Left lung (tissue), 10 donors: ENCODE data around the gene AIG1. TPM values are rescaled to one million over a fixed set of nuclear protein-coding genes. Genes with fewer than 3 reads are reported as not detected.

Experiments
- ATAC-seq: fragments of 200-7000 bp; cut with Tn5 transposase; one replicate; pipeline ENCODE4 v1.9.1; 2020; ENCODE audit warnings: moderate library complexity
- DNase-seq, 4 donors: peaks; one replicate each; pipeline ENCODE4 v3.0.0-alpha.2; 2013 to 2020
- H3K27ac ChIP-seq, 2 donors: fragments of 200-600 bp; sonication (generic) in 1 of 2; one replicate each; pipeline versions ENCODE4 v1.5.0 to v1.8.0; 2020 to 2021
- H3K27me3 ChIP-seq, 2 donors: fragments of 200-600 bp; sonication (generic) in 1 of 2; one replicate each; pipeline versions ENCODE4 v1.5.0 to v1.8.0; 2020 to 2021
- H3K36me3 ChIP-seq, 2 donors: fragments of 200-600 bp; sonication (generic) in 1 of 2; one replicate each; pipeline versions ENCODE4 v1.5.0 to v1.8.0; 2020 to 2021
- H3K4me1 ChIP-seq, 2 donors: fragments of 200-600 bp; one replicate each; pipeline ENCODE4 v1.8.0; 2021
- H3K4me3 ChIP-seq, 2 donors: fragments of 200-600 bp; sonication (generic) in 1 of 2; one replicate each; pipeline versions ENCODE4 v1.5.0 to v1.8.0; 2020 to 2021; ENCODE audit warnings: mild to moderate bottlenecking in 1 of 2
- H3K9me3 ChIP-seq, 2 donors: fragments of 200-600 bp; sonication (generic) in 1 of 2; one replicate each; pipeline versions ENCODE4 v1.5.0 to v1.8.0; 2020 to 2021
- CTCF ChIP-seq, 2 donors: fragments of 200-600 bp; sonication (generic) in 1 of 2; IDR thresholded peaks; one replicate each; pipeline versions ENCODE4 v1.5.0 to v1.8.0; 2021; ENCODE audit warnings: antibody characterized with exemption in 2 of 2
- intact Hi-C, 2 donors: fragments of 100-400 bp; cut with DNase I; formaldehyde crosslinking; loops; one replicate each; pipeline versions ENCODE4 v1.11.2 to v1.14.2; 2022
- polyA plus RNA-seq, 6 donors: library from polyadenylated mRNA; unstranded; fragments of 120-200 nt; gene quantifications; one replicate each; pipeline ENCODE4 v1.2.1, GENCODE V29; 2013; ENCODE audit not compliant: insufficient read length in 6 of 6
- total RNA-seq, 2 donors: library from RNA; stranded (reverse); fragmentation: NEBNext Ultra II Directional; extraction: Animal tissue kit (Norgen Biotek cat#: 25700); gene quantifications; one replicate each; pipeline ENCODE4 v1.2.1, GENCODE V29; 2021
- donor health status: DM: no; HTN: yes; CAD: no.
- donor health status: DM: no; HTN: no; CAD: no.

AIG1 gene
- total and polyA plus RNA-seq, 8 donors = 34.7 to 45.4 (median 36.8) TPM

DNA sequence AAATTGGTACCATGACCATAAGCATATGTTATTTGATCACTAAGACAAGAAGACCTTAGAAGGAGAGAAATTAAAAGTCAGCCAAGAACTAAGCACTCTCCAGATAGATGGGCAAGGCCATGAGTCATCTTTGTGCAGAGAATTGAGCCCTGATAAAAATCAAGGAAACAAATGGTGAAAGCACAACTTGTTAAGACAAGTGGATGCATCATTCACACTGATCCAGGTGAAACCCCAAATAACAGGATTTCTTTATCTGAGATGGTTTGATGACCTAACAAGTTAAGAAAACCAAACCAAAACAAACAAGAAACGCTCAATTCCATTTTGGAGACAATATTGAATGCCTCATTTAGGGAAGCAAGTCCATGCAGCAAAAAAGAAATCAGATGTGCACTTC is 268.2 kb downstream of the AIG1 start:
- TF ChIP-seq CTCF (IDR thresholded peaks at IDR 0.05) = no peak
- H3K4me3 ChIP-seq = no peak overlapping the region
- no peaks in the 10 kb centered on the region for H3K9me3 ChIP-seq
- no peak for DNase-seq
- no peaks in the 10 kb centered on the region for H3K36me3 ChIP-seq
- H3K4me1 ChIP-seq = no peaks in the 10 kb centered on the region
- intact Hi-C loops = no loop called here
- no peaks in the 10 kb centered on the region for H3K27me3 ChIP-seq
- H3K27ac ChIP-seq = no peak overlapping the region
- ATAC-seq = peak; percentile 29

GRCh38 chr6:143329323-143329722 is 268.6 kb downstream of the AIG1 start:
- DNase-seq (no peak), ATAC-seq (no peak)
- Histone ChIP-seq H3K27me3 (no peaks in the 10 kb centered on the region), H3K4me3 (no peak overlapping the region), H3K9me3 (no peaks in the 10 kb centered on the region), H3K27ac (no peak overlapping the region), H3K4me1 (no peaks in the 10 kb centered on the region), H3K36me3 (no peaks in the 10 kb centered on the region)
- no peak for TF ChIP-seq CTCF (IDR thresholded peaks at IDR 0.05)
- intact Hi-C loops = no loop called here

DNA sequence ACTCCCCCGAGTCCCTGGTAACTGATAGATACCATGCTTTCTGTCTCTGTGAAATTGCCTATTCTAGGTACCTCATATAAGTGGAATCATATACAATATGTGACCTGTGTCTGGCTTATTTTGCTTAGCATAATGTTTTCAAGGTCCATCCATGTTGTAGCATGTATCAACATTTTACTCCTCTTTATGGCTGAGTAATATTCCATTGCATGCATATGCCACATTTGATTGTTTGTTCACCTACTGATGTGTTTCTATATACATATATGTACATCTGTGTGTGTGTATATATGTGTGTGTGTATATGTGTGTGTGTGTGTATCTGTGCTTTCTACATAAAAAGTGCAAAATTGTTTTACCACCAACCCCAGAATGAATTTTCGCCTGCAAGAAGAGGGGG is 270.7 kb downstream of the AIG1 start:
- Histone ChIP-seq H3K9me3 (no peaks in the 10 kb centered on the region), H3K4me3 (no peak overlapping the region), H3K27ac (no peak overlapping the region), H3K27me3 (no peaks in the 10 kb centered on the region), H3K36me3 (no peaks in the 10 kb centered on the region), H3K4me1 (no peaks in the 10 kb centered on the region)
- intact Hi-C loops = no loop called here
- no peak for ATAC-seq
- no peak for DNase-seq
- no peak for TF ChIP-seq CTCF (IDR thresholded peaks at IDR 0.05)

GRCh38 chr6:143332153-143332845 is 271.6 kb downstream of the AIG1 start:
- no peak for ATAC-seq

GRCh38 chr6:143333081-143333480 is 272.4 kb downstream of the AIG1 start:
- ATAC-seq = no peak
- intact Hi-C loops = no loop called here
- H3K27ac ChIP-seq = no peak overlapping the region

More at GRCh38 chr6:143332153-143332845, 271.6 kb downstream of the AIG1 start:
- H3K27me3 ChIP-seq = no peaks in the 10 kb centered on the region
- no peak for TF ChIP-seq CTCF (IDR thresholded peaks at IDR 0.05)
- DNase-seq = peak in 1 of 4 donors; percentile 11
- no peak overlapping the region for H3K27ac ChIP-seq
- no peaks in the 10 kb centered on the region for H3K36me3 ChIP-seq
- no peaks in the 10 kb centered on the region for H3K9me3 ChIP-seq
- no peak overlapping the region for H3K4me3 ChIP-seq
- intact Hi-C loops = no loop called here
- no peaks in the 10 kb centered on the region for H3K4me1 ChIP-seq

More at GRCh38 chr6:143333081-143333480, 272.4 kb downstream of the AIG1 start:
- no peaks in the 10 kb centered on the region for H3K27me3 ChIP-seq
- no peak overlapping the region for H3K4me3 ChIP-seq
- no peaks in the 10 kb centered on the region for H3K36me3 ChIP-seq
- no peak for TF ChIP-seq CTCF (IDR thresholded peaks at IDR 0.05)
- no peaks in the 10 kb centered on the region for H3K4me1 ChIP-seq
- no peaks in the 10 kb centered on the region for H3K9me3 ChIP-seq
- DNase-seq = no peak
